GM18526 (cell line): ENCODE results near the gene CHGA.

Experiments used
- POLR2A ChIP-seq: IDR thresholded peaks from 3 replicates; pipeline ENCODE4 v1.6.1; 2011; ENCODE audit not compliant: insufficient read length; ENCODE audit errors: extremely low read depth

CHGA gene

DNA sequence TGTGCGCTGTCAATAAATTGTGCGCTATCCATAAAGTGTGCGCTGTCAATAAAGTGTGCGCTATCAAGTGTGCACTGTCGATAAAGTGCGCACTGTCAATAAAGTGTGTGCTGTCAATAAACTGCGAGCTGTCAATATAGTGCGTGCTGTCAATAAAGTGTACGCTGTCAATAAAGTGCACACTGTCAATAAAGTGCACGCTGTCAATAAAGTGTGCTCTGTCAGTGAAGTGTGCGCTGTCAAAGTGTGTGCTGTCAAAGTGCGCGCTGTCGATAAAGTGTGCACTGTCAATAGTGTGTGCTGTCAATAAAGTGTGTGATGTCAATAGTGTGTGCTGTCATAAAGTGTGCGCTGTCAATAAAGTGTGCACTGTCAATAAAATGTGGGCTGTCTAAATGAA lies 2.9 kb upstream of the CHGA start:
- TF ChIP-seq POLR2A, result no peak

DNA sequence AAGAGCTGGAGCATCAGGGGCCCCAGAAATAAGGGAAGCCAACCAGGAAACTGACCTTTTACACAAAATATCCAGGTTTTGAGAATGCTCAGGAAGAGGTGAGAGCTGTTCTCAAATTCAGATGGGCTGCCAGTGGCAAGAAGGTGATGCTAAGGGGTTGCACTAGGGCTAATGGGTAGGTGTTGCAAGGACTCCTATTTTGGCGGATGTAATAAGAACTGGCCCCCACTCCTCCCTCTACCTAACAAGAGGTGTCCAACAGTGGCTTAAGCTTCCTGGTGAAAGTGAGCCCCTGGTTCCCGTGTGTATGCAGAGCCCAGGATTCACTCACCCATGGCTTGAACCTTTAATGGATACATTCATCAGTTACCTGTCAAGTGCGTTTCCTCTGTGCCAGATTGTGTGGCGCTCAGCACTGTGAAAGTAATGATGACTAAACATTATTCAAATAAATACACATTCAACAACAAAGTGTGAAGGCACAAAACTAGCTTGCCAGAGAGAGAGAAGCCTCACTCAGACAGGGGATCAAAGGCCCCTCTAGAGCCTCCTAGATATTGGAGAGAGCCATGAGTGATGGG lies 705 bp upstream of the CHGA start:
- TF ChIP-seq POLR2A, result no peak

DNA sequence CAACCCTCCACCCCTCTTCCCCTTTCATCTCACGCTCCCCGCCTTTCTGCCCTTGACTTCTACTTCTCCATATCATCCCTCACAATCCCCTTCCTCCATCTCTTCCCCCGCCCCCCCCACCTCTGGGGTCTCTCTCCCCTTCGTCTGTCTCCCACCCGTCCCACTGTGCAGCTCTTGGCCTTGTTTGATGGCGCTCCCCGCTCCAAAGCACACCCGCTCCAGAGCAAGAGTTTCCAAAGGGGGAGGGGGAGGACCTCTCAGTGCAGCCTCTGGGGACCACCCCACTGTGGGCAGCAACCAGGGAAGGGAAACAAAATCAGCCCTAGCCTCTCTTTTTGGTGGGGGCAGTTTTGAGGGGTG lies 774 bp downstream of the CHGA start:
- TF ChIP-seq POLR2A, result no peak

DNA sequence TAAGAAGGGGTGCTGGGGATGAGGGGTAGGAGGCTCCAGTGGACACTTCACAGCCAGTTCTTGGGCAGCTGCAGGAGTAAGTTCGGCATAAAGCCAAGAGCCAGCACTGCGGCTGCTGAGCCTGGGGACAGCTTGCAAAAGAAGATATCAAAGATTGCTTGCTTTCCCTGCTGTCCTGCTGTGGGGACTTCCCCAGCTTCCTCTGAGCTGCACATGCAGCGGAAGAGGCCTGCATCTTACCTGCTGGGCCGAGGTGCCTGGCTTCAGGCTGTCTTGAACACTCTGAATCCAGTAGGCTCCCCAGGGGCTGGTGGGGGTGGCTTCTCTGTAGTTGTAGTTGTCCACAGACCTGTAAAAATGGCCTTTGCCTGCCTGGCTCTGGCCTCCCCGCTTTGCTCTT lies 1.3 kb downstream of the CHGA start:
- TF ChIP-seq POLR2A, result no peak

DNA sequence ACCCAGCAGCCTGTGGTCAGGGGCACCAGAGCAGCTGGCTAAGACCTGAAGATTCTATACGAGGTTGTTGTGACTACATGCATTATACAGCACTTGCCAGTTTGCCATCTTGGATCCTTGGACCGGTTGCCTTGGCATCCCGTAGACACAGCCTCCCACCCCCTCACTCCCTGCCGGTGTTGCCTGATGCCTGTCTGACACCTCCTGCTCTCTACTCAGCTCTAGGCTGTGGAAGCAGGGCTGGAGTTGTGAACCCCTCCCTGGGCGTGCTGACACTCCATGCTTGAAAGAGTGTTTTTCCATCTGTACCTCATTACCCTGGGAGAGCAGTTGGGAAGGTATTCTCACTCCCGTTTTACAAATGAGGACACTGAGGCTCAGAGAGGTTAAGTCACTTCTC lies 2.5 kb downstream of the CHGA start:
- TF ChIP-seq POLR2A, result no peak

DNA sequence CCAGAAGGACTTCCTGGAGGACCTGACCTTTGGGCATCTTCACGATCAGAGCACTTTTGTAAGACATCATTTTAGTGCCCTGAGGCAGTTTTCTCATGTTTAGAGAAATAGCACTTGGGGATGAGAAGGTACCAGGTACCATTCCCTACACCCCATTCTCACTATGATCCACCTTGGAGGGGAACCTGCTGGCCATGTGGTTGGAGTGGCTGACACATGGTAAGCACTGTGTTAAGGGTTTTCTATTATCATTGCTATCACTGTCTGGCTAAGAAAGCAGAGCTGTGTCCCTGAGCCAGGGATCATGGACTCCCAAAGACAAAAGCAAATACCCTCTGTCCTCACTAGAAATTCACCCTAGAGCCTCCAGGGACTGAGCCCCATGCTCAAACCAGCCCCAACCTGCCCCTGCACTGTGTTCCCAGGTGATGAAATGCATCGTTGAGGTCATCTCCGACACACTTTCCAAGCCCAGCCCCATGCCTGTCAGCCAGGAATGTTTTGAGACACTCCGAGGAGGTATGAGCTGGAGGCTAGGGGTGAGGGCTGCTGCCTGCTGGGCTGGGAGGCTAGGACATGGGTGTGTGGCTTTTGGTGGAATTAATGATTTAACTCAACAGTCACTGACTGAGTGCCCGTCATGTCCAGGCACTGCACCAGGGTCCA lies 3.4 kb downstream of the CHGA start:
- no peak for TF ChIP-seq POLR2A

DNA sequence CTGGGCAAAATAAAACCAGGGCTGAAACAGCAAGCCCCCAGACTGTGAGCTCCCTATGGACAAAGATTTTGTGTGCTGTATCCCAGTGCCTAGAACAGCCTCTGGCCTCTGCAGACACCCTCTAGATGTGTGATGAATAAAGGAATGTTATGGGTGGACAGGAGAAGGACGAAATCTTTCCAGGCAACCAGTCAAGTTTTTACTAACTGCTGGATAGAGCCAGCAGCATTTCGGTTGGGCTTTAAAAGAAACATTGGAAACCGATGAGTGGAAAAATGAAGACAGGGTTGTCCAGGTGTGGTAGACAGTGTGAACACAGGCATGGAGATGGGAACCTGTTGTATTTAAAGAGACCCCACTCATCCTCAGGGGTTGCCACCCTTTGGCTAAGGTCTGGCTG lies 4.0 kb downstream of the CHGA start:
- no peak for TF ChIP-seq POLR2A

DNA sequence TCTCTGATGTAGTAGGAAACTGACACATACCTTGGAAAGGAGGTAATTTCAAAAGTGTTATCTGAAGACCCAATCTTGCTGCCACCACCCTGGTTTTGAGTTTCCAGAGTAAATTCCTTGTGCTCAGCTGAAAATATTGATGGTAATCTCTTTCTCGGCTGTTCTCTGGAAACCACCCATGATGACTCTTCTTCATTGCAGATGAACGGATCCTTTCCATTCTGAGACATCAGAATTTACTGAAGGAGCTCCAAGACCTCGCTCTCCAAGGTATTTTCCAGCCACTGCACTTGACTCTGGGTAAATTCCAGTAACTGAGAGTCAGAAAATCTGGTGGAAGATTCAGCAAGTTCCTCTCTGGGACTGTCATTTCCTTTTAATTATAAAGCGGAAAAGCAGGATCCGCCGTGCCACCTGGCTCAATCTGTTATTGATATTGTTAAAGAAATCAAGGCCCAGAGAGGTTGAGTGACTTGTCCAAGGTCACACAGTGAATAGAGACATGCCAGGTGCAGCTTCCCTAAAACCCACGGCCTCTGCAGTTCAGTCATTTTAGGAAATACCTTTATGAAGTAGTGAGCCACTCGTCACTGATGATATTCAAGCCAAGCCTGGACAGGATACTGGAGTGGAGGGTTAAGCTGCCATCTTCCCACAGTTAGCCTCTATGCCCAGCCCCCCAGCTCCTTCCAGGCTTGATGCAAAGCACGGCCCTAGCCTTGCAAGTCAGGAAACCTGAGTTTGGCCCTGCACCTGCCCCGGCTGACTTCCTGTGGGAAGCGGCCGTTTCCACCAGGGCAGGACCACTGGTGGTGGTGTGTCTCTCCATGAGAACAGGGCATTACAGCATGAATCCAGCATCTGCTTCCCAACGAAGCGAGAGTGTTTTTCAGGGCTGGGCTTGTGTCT lies 4.7 kb downstream of the CHGA start:
- TF ChIP-seq POLR2A, result no peak

DNA sequence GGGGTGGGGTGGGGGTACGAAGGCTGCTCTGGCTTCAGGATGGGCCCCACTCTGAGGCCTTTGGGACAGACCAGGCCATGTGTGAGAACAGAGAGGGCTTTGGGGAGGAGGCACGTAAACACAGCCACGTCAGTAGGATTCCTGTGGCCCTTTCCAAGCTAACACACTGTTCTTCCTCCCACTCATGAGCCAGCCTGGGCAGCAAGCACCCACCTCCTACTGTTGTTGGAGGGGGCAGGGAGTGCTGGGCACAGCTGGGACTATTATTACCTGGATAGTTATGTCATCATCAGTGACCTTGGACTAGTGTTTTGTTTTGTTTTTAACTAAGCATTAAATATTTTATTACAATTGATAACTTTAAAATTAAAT lies 5.3 kb downstream of the CHGA start:
- TF ChIP-seq POLR2A, result no peak

DNA sequence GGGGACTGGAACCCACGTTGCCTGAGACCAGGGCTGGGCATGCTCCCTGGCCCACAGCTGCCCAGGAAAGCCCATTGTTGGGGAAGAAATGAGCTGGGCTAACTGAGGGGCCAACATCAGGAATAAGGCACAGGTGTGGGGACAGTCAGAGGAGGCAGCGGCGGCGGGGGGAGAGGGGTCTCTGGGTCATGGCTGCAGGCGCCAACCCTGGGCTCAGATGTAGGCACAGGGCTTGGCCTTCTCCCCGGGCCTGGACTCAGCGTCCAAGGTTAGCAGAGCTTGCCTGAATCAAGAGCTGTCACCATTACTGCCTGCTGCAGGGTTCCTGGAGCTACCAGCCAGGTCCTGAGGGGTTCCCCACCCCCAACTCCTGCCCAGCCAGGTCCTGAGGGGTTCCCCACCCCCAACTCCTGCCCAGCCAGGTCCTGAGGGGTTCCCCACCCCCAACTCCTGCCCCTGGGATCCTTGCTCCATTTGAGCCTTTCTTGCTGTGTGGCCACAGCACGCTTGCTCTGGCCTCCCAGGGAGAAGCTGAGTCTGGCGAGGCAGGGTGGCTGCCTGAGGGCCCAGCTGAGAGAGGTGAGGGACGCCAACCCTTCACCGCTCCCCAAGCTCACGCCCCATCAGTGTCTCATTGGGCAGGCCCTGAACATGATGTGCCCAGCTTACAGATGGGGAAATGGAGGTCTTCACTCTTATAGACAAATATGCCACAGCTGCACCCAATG lies 6.2 kb downstream of the CHGA start:
- no peak for TF ChIP-seq POLR2A

DNA sequence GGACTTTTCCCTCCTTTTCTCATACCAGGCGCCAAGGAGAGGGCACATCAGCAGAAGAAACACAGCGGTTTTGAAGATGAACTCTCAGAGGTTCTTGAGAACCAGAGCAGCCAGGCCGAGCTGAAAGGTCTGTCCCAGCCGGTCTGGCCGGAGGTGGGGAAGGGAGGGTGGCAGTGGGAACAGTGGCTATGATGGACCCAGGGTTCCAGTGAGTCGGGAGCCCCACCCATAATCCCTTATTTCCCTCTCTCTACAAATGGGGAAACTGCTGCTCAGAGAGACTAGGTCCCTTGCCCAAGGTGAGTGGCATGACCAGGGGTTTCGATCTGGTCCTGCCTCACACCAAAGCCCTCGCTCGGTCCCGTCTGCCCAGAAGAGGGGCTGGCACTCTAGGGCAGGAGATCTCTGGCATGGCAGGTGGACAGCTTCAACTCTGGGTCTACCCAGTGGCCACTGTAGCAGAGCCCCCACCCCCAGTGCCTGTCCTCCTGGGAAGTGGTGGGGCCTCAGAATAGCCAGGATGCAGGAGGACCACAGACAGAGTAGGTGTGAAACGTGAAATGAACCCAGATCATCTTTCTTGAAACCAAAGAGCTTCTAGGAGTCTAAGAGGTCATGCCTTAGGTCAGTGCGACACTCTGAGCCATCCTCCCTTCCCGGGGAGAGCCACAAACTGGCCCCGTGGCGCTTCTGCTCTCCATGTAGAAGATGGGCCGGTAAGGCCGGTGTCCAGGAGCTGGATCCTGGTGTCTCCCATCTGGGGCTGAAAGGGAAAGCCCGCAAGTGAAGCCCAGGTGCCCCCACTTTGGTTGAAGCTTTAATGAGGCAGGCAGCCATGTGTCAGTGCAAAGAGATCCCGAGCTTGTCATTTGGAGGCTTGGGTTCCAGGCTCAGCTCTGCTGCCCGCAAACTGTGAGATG lies 7.0 kb downstream of the CHGA start:
- TF ChIP-seq POLR2A, result no peak

DNA sequence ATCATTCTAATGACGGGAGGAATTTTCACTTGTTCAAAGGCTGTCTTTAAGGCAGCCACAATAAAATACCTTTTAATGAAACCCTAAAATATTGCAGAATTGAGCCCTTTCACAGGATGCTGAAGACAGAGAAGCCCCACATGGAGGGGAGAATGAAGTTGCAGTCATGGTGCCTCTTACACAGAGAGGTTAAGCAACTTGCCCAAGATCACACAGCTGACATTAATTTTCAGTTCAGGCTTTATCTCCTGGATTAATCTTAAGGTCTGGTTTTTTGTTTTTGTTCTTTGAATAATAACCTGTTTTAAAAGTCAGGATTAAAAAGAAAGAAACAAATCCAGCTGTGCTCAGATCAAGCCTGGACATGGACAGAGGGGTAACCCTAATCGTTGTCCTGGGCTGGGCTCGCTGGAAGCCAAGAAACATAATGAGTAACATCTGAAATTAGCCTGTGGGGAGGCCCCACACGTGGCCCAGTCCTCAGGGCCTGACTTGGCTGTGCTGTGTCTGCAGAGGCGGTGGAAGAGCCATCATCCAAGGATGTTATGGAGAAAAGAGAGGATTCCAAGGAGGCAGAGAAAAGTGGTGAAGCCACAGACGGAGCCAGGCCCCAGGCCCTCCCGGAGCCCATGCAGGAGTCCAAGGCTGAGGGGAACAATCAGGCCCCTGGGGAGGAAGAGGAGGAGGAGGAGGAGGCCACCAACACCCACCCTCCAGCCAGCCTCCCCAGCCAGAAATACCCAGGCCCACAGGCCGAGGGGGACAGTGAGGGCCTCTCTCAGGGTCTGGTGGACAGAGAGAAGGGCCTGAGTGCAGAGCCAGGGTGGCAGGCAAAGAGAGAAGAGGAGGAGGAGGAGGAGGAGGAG lies 8.0 kb downstream of the CHGA start:
- no peak for TF ChIP-seq POLR2A

DNA sequence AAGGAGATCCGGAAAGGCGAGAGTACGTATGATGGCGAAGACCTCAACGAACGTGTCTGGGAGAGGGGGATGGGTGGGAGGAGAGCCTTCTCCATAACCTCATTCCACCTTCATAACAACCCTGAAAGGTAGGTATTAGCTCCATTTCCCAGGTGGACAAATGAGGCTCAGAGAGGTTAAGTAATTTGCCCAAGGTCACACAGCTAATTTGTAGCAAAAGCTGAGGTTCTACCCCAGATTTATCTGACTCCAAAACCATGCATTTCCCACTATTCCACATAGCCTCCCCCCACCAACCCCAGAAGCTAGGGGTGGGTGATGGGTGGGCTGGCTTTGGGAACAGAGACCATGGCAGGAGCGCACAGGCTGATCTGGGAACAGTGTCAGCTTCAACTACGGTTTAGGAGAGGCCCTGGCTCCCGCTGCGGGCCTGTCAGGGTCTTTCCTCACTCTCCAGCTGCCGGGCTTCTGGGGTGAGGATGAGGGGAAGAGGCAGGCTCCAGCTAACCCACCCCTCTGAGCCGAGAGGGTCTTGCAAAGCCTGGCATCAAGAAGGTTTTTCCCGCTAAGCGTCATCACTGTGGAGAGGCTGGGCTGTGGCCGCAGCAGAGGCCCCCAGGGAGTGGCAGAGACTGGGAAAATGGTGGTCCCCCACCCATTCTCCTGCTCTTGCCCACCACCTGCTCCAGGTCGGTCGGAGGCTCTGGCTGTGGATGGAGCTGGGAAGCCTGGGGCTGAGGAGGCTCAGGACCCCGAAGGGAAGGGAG lies 8.9 kb downstream of the CHGA start:
- no peak for TF ChIP-seq POLR2A
